ENCODE data around the gene CNTNAP4.

GRCh38 chr16:76421571-76421970 is 144.4 kb downstream of the CNTNAP4 start:
- TF ChIP-seq POLR2A (IDR thresholded peaks at IDR 0.05; ENCODE audit: low read length) (no peak), GATA1 (IDR thresholded peaks at IDR 0.05; ENCODE audit: low read depth, low read length) (no peak)
